DMS153 treated with DMSO at 0.1 percent for 48 hours (cell line): Measurements from ENCODE around the gene THRB.
A peak's percentile ranks its signal among the peaks of the same experiment; 100 is the strongest.
"Not testable (repeated sequence)": the region's sequence is repeated elsewhere in the genome, so short reads cannot be mapped to it uniquely, and the experiment has no call there.

Source experiments
- DNase-seq: peaks from one replicate; lab custom pipeline; 2025; ENCODE audit not compliant: unreplicated experiment; lab: John Stamatoyannopoulos, UW

Gene THRB

GRCh38 chr3:24123596-24123995 lies 371.1 kb downstream of the THRB start:
- no peak for DNase-seq

GRCh38 chr3:24120434-24120833 lies 374.2 kb downstream of the THRB start:
- DNase-seq = no peak

- DNase-seq = no peak
These were observed 375.3 kb downstream of the THRB start for GRCh38 chr3:24119321-24119751.

- DNase-seq = no peak
These were observed 377.1 kb downstream of the THRB start for GRCh38 chr3:24117508-24117907.

GRCh38 chr3:24111711-24112110 lies 382.9 kb downstream of the THRB start:
- DNase-seq = no peak

- DNase-seq = no peak
These were observed 384.6 kb downstream of the THRB start for GRCh38 chr3:24110051-24110450.

- no peak for DNase-seq
These were observed 392.9 kb downstream of the THRB start for GRCh38 chr3:24101676-24102168.

GRCh38 chr3:24100696-24101402 lies 393.8 kb downstream of the THRB start:
- DNase-seq = no peak

- no peak for DNase-seq
These were observed 397.9 kb downstream of the THRB start for GRCh38 chr3:24096695-24097290.

- DNase-seq = no peak
These were observed 398.4 kb downstream of the THRB start for GRCh38 chr3:24096271-24096670.

- DNase-seq = not testable (repeated sequence)
These were observed 399.8 kb downstream of the THRB start for GRCh38 chr3:24094818-24095217.

- no peak for DNase-seq
These were observed 405.9 kb downstream of the THRB start for GRCh38 chr3:24088782-24089181.

- DNase-seq = no peak
These were observed 407.2 kb downstream of the THRB start for GRCh38 chr3:24087469-24087868.

GRCh38 chr3:24086617-24087404 lies 407.8 kb downstream of the THRB start:
- DNase-seq = peak; percentile 69

GRCh38 chr3:24086206-24086605 lies 408.4 kb downstream of the THRB start:
- no peak for DNase-seq

GRCh38 chr3:24072193-24072592 lies 422.5 kb downstream of the THRB start:
- DNase-seq = no peak

- DNase-seq = peak; percentile 1
These were observed 425.6 kb downstream of the THRB start for GRCh38 chr3:24069045-24069444.

GRCh38 chr3:24067483-24067882 lies 427.2 kb downstream of the THRB start:
- no peak for DNase-seq
